GM21390 (cell line): Measurements from ENCODE around the gene DEFB114.
"Not testable (repeated sequence)": the region's sequence is repeated elsewhere in the genome, so short reads cannot be mapped to it uniquely, and the experiment has no call there.

Source experiments
- ATAC-seq: cut with Tn5 transposase; IDR thresholded peaks from one replicate; pipeline ENCODE4 v1.9.1; 2021; ENCODE audit not compliant: unreplicated experiment

DEFB114 gene

GRCh38 chr6:49964064-49964463 lies at the start of gene DEFB114:
TSS of gene DEFB114 (minus strand) at chr6:49964164. CDS start at chr6:49964105, 59 bp downstream.
- ATAC-seq = no peak

DNA sequence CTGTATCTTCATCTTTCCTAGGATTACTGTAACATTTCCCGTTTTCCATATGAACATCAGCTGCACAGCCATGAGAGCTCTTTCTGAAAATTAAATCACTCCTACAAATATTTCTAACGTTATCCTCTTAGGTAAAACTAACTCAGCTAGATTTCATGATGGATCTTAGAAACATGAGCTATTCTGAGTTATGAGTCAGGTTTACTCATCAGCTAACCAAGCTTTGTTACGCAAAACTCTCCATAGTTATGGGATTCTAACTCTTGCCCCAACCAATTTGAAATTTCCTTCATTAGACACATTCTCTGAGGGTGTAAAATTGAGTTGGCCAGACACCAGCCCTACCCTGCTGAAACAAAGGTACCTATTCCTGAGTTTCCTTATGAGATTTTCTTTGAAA lies 43.9 kb upstream of the DEFB114 start:
- ATAC-seq = no peak

GRCh38 chr6:50003139-50003538 lies 39.2 kb upstream of the DEFB114 start:
- no peak for ATAC-seq

DNA sequence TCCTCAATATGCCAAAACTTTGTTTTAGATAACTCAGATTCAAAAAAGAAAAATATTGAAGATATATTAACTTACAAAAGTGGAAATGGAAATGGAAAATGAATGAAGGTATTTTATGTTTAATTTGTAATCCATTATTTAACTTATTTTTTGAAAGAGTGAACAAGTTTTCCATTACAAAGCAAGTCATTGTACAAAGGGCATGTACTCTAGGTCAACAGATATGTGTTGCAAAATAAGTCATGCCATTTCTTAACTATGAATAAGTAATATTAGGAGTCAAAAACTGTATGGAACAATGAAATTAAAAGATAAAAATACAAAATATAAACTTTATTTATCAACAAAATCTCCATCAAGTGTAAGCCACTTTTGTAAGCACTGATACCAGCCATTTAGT lies 31.3 kb upstream of the DEFB114 start:
- ATAC-seq = no peak

GRCh38 chr6:49988900-49989299 lies 24.9 kb upstream of the DEFB114 start:
- no peak for ATAC-seq

- no peak for ATAC-seq
These were observed 23.8 kb upstream of the DEFB114 start for GRCh38 chr6:49987749-49988148.

- ATAC-seq = no peak
These were observed 22.6 kb upstream of the DEFB114 start for GRCh38 chr6:49986551-49986950.

GRCh38 chr6:49982046-49982445 lies 18.1 kb upstream of the DEFB114 start:
- no peak for ATAC-seq

GRCh38 chr6:49980898-49981297 lies 16.9 kb upstream of the DEFB114 start:
- peak; percentile 40 for ATAC-seq

DNA sequence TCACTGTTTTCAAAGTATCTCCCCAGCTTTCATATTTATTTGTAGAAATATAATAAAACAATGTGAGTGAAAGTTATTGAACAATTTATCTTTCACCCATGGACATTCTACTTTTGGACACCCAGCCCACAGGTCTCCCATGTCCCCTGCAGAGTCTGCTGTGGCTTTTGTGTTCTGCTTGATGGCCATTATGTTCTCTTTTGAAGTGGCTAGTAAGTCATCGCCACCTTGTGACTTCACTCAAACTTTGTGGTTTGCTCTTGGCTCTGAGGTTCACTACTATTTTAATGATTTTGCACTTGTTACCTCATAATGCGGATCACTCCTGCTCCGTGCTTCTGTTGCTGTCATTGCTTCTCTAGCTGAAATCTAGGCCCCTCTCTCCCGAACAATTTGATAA lies 15.6 kb upstream of the DEFB114 start:
- ATAC-seq = no peak

GRCh38 chr6:49978332-49979226 lies 14.6 kb upstream of the DEFB114 start:
- ATAC-seq = peak; percentile 54

DNA sequence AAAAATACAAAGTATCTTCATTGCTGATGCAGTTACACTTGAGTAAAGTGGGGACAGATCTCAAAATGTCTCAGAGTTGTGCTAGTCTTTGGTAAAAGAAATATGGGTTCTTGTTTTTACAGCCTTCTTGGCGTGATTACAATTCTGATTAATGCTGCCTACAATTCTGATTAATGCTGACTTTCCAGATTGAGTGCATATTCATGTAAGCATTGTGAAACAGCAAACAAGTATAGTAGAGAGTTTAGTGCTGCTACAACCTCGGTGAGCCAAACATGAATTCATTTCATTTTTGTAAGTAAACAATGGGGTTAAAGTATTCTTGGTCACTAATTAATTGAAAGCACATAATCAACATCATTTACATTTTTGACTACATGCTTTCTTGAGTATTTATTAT lies 5.6 kb upstream of the DEFB114 start, which contains the start of gene DEFB113:
Gene DEFB113 (minus strand): TSS at position 21 of the 400 bp plus-strand sequence. CDS start 0 bp downstream, at position 21.
- ATAC-seq = no peak

- ATAC-seq = no peak
These were observed 2.9 kb upstream of the DEFB114 start for GRCh38 chr6:49966823-49967222.

GRCh38 chr6:49966334-49966733 lies 2.4 kb upstream of the DEFB114 start:
- ATAC-seq = no peak

GRCh38 chr6:49958180-49958579 lies 5.8 kb downstream of the DEFB114 start:
- no peak for ATAC-seq

- no peak for ATAC-seq
These were observed 8.1 kb downstream of the DEFB114 start for GRCh38 chr6:49955847-49956246.

DNA sequence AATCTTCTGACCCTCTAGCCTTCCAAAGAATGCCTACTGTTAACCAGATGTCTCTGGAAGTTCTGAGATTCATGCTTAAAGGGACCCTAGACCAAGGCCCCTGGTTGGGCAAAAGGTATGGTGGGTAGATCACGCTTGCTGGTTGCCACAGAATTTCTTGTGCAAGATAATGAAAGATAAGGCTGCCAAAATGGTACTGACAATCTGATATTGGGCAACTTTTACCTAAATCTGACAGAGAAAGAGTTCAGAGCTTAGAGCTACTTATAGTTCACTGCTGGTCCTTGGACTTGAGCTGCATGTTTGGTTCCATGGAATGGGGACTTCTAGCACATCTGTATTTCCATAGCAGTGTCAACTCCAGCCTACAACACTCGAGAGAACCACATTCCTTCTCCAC lies 12.0 kb downstream of the DEFB114 start:
- ATAC-seq = no peak

- ATAC-seq = no peak
These were observed 13.6 kb downstream of the DEFB114 start for GRCh38 chr6:49950415-49950751.

DNA sequence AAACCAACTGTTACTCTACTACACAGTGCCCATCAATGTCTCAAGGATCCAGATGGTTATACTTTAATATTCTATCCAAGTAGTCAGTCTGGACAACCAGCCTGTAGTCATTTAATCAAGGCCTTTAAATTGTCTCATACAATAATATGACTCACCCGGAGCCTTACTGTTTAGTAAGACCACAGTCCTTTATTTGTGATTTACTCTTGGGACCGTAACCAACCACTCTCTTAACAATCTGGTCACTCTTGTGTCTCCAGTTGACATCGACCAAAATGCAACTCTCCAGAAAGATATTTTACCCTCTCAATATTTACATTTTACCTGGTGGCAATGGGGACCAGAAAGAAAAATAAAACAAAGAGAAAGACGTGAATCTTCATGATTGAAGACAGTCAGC lies 14.9 kb downstream of the DEFB114 start:
- ATAC-seq = no peak

- ATAC-seq = no peak
These were observed 17.1 kb downstream of the DEFB114 start for GRCh38 chr6:49946835-49947234.

DNA sequence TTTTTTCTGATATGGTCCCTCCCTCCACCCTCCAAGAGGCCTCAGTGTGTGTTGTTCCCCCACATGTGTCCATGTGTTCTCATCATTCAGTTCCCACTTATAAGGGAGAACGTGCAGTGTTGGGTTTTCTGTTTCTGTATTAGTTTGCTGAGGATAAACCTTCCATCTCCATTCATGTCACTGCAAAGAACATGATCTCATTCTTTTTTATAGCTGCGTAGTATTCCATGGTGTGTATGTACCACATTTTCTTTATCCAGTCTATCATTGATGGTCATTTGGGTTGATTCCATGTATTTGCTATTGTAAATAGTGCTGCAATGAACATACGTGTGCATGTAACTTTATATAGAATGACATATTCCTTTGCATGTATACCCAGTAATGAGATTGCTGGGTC lies 19.9 kb downstream of the DEFB114 start:
- not testable (repeated sequence) for ATAC-seq

DNA sequence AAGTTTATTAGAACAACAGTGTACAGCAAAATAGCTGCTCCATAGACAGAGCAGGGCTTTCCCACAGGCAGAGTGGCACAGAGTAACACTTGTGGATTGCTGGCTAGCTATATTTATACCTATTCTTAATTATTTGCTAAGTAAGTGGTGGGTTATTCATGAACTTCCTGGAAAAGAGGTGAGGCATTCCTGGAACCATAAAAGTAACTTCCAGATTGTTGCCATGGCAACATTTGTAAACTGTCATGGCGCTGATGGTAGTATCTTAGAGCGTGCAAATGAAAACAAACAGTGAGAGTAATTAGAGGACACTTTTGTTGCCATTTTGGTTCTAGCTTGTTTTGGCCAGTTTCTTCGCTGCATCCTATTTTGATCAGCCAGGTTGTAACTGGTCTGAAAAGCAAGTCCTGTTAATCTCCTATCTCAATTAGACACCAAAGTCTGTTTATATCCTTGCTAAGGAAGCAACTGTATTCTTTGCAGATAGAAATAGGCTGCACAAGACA lies 23.9 kb downstream of the DEFB114 start:
- no peak for ATAC-seq

- no peak for ATAC-seq
These were observed 26.2 kb downstream of the DEFB114 start for GRCh38 chr6:49937811-49938210.
